GM12878 (cell line): ENCODE data around the gene TRIM17. TPM values are rescaled to one million over a fixed set of nuclear protein-coding genes. Genes with fewer than 3 reads are reported as not detected.

Experiments used
- ATAC-seq: fragments of 200-7000 bp; cut with Tn5 transposase; 3 replicates; pipeline ENCODE4 v1.9.1; 2020; ENCODE audit warnings: mild to moderate bottlenecking, moderate library complexity
- BruUV-seq: library from RNA; stranded (reverse); fragments of 400-500 nt; replicated peaks from 2 replicates; lab custom pipeline; 2021; lab: Mats Ljungman, UMichigan
- CTCF ChIA-PET: fragments of 300-600 bp; sonication (Branson Sonifier 250); formaldehyde crosslinking; extraction: SDS; loops from one replicate; lab custom pipeline; 2021; ENCODE audit warnings: inconsistent platforms; lab: Yijun Ruan, JAX
- POLR2A ChIA-PET: fragments of 350-600 bp; formaldehyde crosslinking; extraction: SDS; loops from one replicate; lab custom pipeline; 2021; ENCODE audit warnings: inconsistent platforms; lab: Charles Lee
- RAD21 ChIA-PET: fragments of 300-600 bp; sonication (Branson Sonifier 250); formaldehyde crosslinking; loops from one replicate; lab custom pipeline; 2023; ENCODE audit warnings: antibody characterized with exemption; ENCODE audit not compliant: unreplicated experiment; lab: Charles Lee
- SMC1A ChIA-PET: fragments of 300-600 bp; sonication (Branson Sonifier 250); formaldehyde crosslinking; loops from one replicate; lab custom pipeline; 2023; ENCODE audit not compliant: unreplicated experiment, uncharacterized antibody; lab: Charles Lee
- DNase-seq: peaks from one replicate; pipeline ENCODE4 v3.0.0-alpha.2; 2011; ENCODE audit warnings: low read depth, low spot score
- FAIRE-seq: peaks from 3 replicates; lab custom pipeline; 2011; peaks lifted over from hg19 to GRCh38; lab: Jason Lieb, UNC
- H2AFZ ChIP-seq: 2 replicates; pipeline ENCODE4 v1.6.0; 2011; ENCODE audit warnings: low read depth, low read length, control low read depth; ENCODE audit not compliant: control insufficient read depth
- H3K27ac ChIP-seq: 2 replicates; pipeline ENCODE4 v1.5.1; 2011; ENCODE audit warnings: control low read depth; ENCODE audit not compliant: control insufficient read depth, insufficient read depth
- H3K27me3 ChIP-seq, 2 experiments: replicated peaks in 1 of 2; 2 replicates each; pipeline versions ENCODE4 v1.6.0 to v1.6.1; 2011; ENCODE audit warnings: low read length in 1 of 2; ENCODE audit not compliant: control insufficient read depth in 2 of 2, insufficient read depth in 2 of 2
- H3K36me3 ChIP-seq, 2 experiments: 2 replicates each; pipeline ENCODE4 v1.5.1; 2011; ENCODE audit warnings: low read length in 1 of 2; ENCODE audit not compliant: control insufficient read depth in 2 of 2, insufficient read depth in 2 of 2
- H3K4me1 ChIP-seq: 2 replicates; pipeline ENCODE4 v1.6.1; 2011; ENCODE audit warnings: mild to moderate bottlenecking, low read length, moderate library complexity, mixed read lengths; ENCODE audit not compliant: control insufficient read depth, insufficient read depth
- H3K4me2 ChIP-seq: 2 replicates; pipeline ENCODE4 v1.6.0; 2011; ENCODE audit warnings: control low read depth; ENCODE audit not compliant: control insufficient read depth, insufficient read depth
- H3K4me3 ChIP-seq: fragments of 200-600 bp; sonication (generic); 2 replicates; pipeline ENCODE4 v1.5.1; 2016
- H3K79me2 ChIP-seq: 2 replicates; pipeline ENCODE4 v1.6.0; 2011; ENCODE audit warnings: low read length; ENCODE audit not compliant: control insufficient read depth, insufficient read depth
- H3K9ac ChIP-seq: 2 replicates; pipeline ENCODE4 v1.8.0; 2011; ENCODE audit warnings: low read length, control low read depth, mixed read lengths; ENCODE audit not compliant: control insufficient read depth, insufficient read depth
- H3K9me3 ChIP-seq: replicated peaks from 3 replicates; pipeline ENCODE4 v1.5.1; 2011; ENCODE audit warnings: mild to moderate bottlenecking, low read length; ENCODE audit not compliant: control insufficient read depth, insufficient read depth
- H4K20me1 ChIP-seq: 2 replicates; pipeline ENCODE4 v1.6.0; 2011; ENCODE audit not compliant: control insufficient read depth, insufficient read depth
- ETV6 ChIP-seq, 2 experiments: fragments of 450-650 bp in 1 of 2; IDR thresholded peaks in 1 of 2; conservative IDR thresholded peaks in 1 of 2; 2 replicates each; pipeline ENCODE4 v1.6.1; 2014; ENCODE audit warnings: antibody characterized with exemption in 1 of 2, borderline replicate concordance in 1 of 2, low read depth in 1 of 2, mild to moderate bottlenecking in 1 of 2, moderate library complexity in 1 of 2
- EZH2 ChIP-seq: IDR thresholded peaks from 2 replicates; pipeline ENCODE4 v1.6.1; 2012; ENCODE audit warnings: low read depth, mild to moderate bottlenecking, control low read depth, inconsistent platforms, low read length, borderline replicate concordance; ENCODE audit not compliant: control insufficient read depth
- FOS ChIP-seq: IDR thresholded peaks from 3 replicates; pipeline ENCODE4 v1.6.1; 2011; ENCODE audit warnings: borderline replicate concordance; ENCODE audit not compliant: insufficient read length; ENCODE audit errors: extremely low read depth
- HDAC6 ChIP-seq: fragments of 200-600 bp; sonication (generic); IDR thresholded peaks from one replicate; pipeline ENCODE4 v1.8.0; 2017; ENCODE audit warnings: antibody characterized with exemption; ENCODE audit not compliant: unreplicated experiment
- MAX ChIP-seq: IDR thresholded peaks from 2 replicates; pipeline ENCODE4 v1.6.1; 2012; ENCODE audit warnings: low read depth, low read length, improper control_type of control experiment
- MTA2 ChIP-seq: fragments of 450-650 bp; IDR thresholded peaks from 2 replicates; pipeline ENCODE4 v1.6.1; 2016; ENCODE audit warnings: low read depth, mild to moderate bottlenecking, moderate library complexity
- MYC ChIP-seq: IDR thresholded peaks from 2 replicates; pipeline ENCODE4 v1.6.1; 2011; ENCODE audit warnings: mild to moderate bottlenecking, low read length, moderate library complexity, inconsistent platforms; ENCODE audit not compliant: insufficient read depth, insufficient replicate concordance, insufficient read length, severe bottlenecking
- NFYA ChIP-seq: IDR thresholded peaks from 2 replicates; pipeline ENCODE4 v1.6.1; 2011; ENCODE audit warnings: low read depth, mild to moderate bottlenecking, low read length, improper control_type of control experiment, borderline replicate concordance
- NR2F1 ChIP-seq: fragments of 450-650 bp; conservative IDR thresholded peaks from 2 replicates; pipeline ENCODE4 v1.6.1; 2017; ENCODE audit warnings: mild to moderate bottlenecking
- POLR2A ChIP-seq: IDR thresholded peaks from 2 replicates; pipeline ENCODE4 v1.6.1; 2011; ENCODE audit warnings: low read depth, mild to moderate bottlenecking, low read length
- RBBP5 ChIP-seq: fragments of 200-600 bp; sonication (generic); conservative IDR thresholded peaks from 2 replicates; pipeline ENCODE4 v1.6.1; 2016
- REST ChIP-seq: IDR thresholded peaks from 2 replicates; pipeline ENCODE4 v1.6.1; 2012; ENCODE audit warnings: mild to moderate bottlenecking, low read depth, low read length
- TCF12 ChIP-seq: IDR thresholded peaks from 2 replicates; pipeline ENCODE4 v1.6.1; 2011; ENCODE audit warnings: low read depth, mild to moderate bottlenecking, low read length
- TCF3 ChIP-seq: IDR thresholded peaks from 2 replicates; pipeline ENCODE4 v1.6.1; 2012; ENCODE audit warnings: low read depth, mild to moderate bottlenecking, low read length, borderline replicate concordance; ENCODE audit not compliant: insufficient read depth
- WGBS: methylation state at CpG from one replicate; pipeline ENCODE4 v1.1.6; 2016; ENCODE audit warnings: low lambda C conversion rate; ENCODE audit not compliant: insufficient replicate concordance, insufficient coverage; ENCODE audit errors: missing lambda C conversion rate; 5-methylcytosine and 5-hydroxymethylcytosine counted together
- in situ Hi-C: fragments of 300-500 bp; cut with MboI; formaldehyde crosslinking; loops from 9 replicates; pipeline ENCODE4 v1.14.3; 2018; ENCODE audit warnings: mixed read lengths
- intact Hi-C: fragments of 100-400 bp; cut with micrococcal nuclease; formaldehyde crosslinking; loops from one replicate; pipeline ENCODE4 v1.14.2; 2022; ENCODE audit not compliant: unreplicated experiment
- polyA plus RNA-seq, 11 experiments: library from polyadenylated mRNA; depleted of rRNA in 4 of 11; unstranded in 6 of 11; stranded (reverse) in 5 of 11; fragments of >200 nt; fragmentation: Nextera tagmentation in 4 of 11; fragmentation: Illumina TruSeq in 1 of 11; extraction: Ambion mirVana in 4 of 11; extraction: Trizol in 1 of 11; gene quantifications; 1 replicate in 1 of 11; 2 replicates in 10 of 11; pipeline versions ENCODE4 v1.2.1 to v1.2.3, GENCODE V29; 2011 to 2016; ENCODE audit warnings: inconsistent platforms in 2 of 11, missing spikeins in 2 of 11, low read depth in 1 of 11
- total RNA-seq, 4 experiments: library from RNA; depleted of rRNA in 3 of 4; stranded (reverse); fragments of >200 nt in 3 of 4; fragmentation: Illumina TruSeq in 1 of 4; extraction: Trizol in 1 of 4; gene quantifications; 2 replicates each; pipeline versions ENCODE4 v1.2.1 to v1.2.3, GENCODE V29; 2013 to 2021
- TF ChIP-seq, protein P1 (sequence below): IDR thresholded peaks from 2 replicates; pipeline ENCODE4 v1.6.1; 2011; ENCODE audit warnings: low read depth, mild to moderate bottlenecking, low read length, moderate library complexity, borderline replicate concordance; ENCODE audit errors: extremely low read depth
- TF ChIP-seq, protein P2 (sequence below): IDR thresholded peaks from 2 replicates; pipeline ENCODE4 v1.6.1; 2012; ENCODE audit warnings: low read depth, low read length, improper control_type of control experiment

Gene TRIM17
- total and polyA plus RNA-seq, 10 of the 15 experiments (the other 5 are each of a cell fraction or from before 2014, with no cell fraction given), result 0.16 to 0.32 TPM; not detected in 8

GRCh38 chr1:228364068-228364705 lies 52.5 kb downstream of the TRIM17 start:
- H3K27ac ChIP-seq, result no peak overlapping the region
- SMC1A ChIA-PET, result no interaction called here
- CTCF ChIA-PET, result no interaction called here
- H3K4me3 ChIP-seq, result no peak overlapping the region
- in situ Hi-C loops (no loop called here), intact Hi-C loops (no loop called here)
- H3K9ac ChIP-seq, result no peak overlapping the region
- H3K36me3 ChIP-seq, result no peaks in the 10 kb centered on the region
- no TSS peak for BruUV-seq
- RAD21 ChIA-PET, result no interaction called here
- TF ChIP-seq MTA2 (no peak), REST (no peak), RBBP5 (no peak), MYC (no peak), POLR2A (no peak), ETV6 (conservative IDR thresholded peaks at IDR 0.05 in 1 of 2, IDR thresholded peaks at IDR 0.05 in 1 of 2; ENCODE audit: borderline replicate concordance in 1 of 2, low read depth in 1 of 2) (no peak), FOS (no peak), NR2F1 (no peak), NFYA (no peak), TCF3 (no peak), MAX (no peak), EZH2 (no peak), TCF12 (no peak), HDAC6 (no peak)
- TF ChIP-seq, protein P1, sequence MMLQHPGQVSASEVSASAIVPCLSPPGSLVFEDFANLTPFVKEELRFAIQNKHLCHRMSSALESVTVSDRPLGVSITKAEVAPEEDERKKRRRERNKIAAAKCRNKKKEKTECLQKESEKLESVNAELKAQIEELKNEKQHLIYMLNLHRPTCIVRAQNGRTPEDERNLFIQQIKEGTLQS, result no peak
- TF ChIP-seq, protein P2, sequence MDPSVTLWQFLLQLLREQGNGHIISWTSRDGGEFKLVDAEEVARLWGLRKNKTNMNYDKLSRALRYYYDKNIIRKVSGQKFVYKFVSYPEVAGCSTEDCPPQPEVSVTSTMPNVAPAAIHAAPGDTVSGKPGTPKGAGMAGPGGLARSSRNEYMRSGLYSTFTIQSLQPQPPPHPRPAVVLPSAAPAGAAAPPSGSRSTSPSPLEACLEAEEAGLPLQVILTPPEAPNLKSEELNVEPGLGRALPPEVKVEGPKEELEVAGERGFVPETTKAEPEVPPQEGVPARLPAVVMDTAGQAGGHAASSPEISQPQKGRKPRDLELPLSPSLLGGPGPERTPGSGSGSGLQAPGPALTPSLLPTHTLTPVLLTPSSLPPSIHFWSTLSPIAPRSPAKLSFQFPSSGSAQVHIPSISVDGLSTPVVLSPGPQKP, result no peak
- no peak for ATAC-seq
- no peaks in the 10 kb centered on the region for H3K9me3 ChIP-seq
- no peak overlapping the region for H3K4me2 ChIP-seq
- 29% methylated on average over 11 of the region's 12 CpGs for WGBS
- no peaks in the 10 kb centered on the region for H3K79me2 ChIP-seq
- DNase-seq, result no peak
- H2AFZ ChIP-seq, result no peak overlapping the region
- no peak for FAIRE-seq
- POLR2A ChIA-PET, result no interaction called here
- no peaks in the 10 kb centered on the region for H4K20me1 ChIP-seq
- no peaks in the 10 kb centered on the region; a peak in 1 of 4 replicates for H3K27me3 ChIP-seq
- no peaks in the 10 kb centered on the region for H3K4me1 ChIP-seq
